HG03108 (cell line): ENCODE data around the gene NAP1L4.

ENCODE experiments used
- ATAC-seq: cut with Tn5 transposase; IDR thresholded peaks from one replicate; pipeline ENCODE4 v1.9.1; 2021; ENCODE audit warnings: moderate library complexity; ENCODE audit not compliant: unreplicated experiment

Gene NAP1L4

DNA sequence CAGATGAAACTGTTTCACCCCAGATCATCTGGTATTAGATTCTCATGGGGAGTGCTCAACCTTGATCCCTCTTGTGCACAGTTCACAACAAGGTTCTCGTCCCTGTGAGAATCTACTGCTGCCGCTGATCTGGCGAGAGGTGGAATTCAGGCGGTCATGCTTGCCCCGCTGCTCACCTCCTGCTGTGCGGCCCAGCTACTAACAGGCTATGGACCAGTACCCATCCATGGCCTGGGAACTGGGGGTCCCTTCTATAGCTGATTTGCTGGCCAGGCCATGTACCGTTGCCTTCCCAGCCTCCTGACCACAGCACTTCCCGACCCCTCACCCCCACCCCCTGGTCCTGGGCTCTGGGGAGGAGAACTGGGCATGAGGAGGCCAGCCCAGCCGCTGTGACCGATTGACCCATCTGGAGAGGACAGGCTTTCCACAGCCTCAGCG, 65.5 kb downstream of the NAP1L4 start:
- no peak for ATAC-seq

DNA sequence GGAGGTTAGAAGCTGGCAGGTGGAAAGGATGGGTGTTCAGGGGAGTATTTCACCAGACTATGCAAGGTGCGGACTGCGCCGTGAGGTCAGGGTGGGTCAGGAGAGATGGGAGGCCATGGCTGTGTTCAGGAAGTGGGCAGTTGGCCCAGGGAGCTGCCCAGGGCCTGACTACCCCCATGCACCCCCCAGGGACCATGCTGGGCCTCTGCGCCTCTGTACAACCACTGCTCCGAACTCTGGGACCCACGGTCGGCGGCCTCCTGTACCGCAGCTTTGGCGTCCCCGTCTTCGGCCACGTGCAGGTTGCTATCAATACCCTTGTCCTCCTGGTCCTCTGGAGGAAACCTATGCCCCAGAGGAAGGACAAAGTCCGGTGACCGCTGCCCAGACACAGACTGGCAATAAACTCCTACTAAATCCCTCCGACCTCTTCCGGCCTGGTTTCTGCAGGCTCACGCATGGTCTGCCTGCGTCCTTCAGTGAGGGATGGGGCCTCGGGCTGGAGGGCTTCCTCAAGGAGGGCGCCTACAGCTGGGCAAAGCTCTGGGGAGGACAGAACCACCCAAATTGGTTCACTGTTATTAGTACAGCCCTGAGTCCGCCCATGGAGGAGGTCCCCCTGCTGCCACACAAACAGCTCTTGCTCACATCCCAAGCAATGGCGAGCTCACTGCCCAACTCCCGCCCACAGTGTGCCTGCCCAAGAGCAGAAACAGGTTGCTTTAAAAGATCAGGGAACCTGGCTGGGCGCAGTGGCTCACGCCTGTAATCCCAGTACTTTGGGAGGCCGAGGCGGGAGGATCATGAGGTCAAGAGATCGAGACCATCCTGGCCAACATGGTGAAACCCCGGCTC, 67.1 kb downstream of the NAP1L4 start:
- no peak for ATAC-seq

DNA sequence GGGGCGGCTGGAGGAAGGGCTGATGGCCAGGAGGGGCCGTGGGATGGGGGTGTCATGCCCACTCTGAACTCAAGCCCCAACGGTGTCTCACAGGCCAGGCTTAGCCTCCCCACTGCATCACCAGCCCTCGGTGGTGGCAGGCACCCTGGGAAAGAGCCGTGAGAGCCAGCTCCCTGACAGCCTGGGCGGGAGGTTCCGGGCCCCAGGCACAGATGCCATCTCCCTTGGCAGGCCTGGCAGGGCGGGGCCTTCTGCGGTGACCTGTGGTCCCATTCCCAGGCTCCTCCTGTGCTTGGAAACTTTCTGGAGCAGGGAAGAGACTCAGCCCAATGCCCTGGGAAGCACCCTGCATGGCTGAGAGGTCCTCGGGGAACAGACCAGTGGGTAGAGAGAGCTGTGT, 67.7 kb downstream of the NAP1L4 start:
- ATAC-seq, result no peak

DNA sequence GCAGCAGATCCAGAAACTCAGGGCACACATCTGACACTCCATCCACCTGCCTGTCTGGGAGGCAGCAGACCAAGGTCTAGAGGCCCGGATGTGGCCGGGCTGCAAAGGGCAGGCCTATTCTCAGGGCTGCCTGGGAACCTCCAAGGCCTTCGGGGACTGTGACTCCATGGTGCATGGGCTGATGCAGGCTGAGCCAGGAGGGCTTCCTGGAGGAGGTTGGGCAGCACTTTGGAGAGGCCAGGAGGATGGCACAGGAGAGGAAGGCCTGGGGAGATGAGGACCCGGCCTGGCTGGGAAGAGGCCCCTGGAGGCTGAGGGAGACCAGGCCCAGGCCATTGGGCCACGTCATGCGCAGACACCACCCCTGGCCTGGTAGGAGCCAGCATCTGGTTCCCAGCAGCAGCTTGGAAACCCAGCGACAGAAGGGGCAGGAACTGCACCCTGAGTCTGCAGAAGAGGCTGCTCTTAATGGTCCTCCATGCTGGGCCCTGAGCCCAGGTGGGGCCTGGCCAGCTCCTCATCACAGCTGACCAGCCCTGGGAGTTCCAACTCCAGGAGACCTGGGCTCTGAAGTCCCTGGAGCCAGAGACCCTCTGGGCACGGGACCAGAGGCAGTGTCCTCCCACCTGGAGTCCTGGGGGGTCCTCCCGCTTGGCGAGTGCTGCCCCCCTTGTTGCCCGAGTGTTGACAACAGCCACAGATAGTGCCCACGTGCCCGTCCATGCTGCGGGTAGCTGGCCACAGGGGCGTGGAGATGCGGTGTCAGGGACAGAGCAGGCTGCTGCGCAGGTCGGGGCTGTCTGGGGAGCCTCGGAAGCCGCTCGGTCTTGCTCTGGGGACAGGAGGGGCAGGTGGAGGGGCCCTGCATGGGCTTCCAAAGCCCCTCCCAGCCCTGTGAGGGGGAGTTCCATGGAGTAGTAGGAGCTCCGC, 68.4 kb downstream of the NAP1L4 start:
- ATAC-seq, result no peak

DNA sequence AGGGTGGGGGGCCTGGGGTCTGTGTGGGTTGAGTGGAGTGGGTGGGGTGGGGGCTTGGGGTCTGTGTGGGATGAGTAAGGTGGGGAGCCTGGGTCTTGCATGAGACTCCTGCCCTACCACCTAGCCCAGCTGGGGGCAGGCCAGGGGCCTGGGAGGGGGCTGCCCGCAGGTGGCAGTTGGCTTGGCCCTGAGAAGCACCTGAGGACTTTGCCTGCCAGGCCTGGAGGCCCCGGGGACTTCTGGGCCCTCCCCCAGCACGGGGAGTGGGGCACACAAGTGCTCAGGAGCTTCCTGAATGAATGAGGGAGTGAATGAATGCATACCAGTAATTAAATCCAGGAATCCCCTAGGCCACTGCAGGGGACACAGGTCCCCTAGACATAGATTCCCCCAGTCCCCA, 69.5 kb downstream of the NAP1L4 start:
- no peak for ATAC-seq

DNA sequence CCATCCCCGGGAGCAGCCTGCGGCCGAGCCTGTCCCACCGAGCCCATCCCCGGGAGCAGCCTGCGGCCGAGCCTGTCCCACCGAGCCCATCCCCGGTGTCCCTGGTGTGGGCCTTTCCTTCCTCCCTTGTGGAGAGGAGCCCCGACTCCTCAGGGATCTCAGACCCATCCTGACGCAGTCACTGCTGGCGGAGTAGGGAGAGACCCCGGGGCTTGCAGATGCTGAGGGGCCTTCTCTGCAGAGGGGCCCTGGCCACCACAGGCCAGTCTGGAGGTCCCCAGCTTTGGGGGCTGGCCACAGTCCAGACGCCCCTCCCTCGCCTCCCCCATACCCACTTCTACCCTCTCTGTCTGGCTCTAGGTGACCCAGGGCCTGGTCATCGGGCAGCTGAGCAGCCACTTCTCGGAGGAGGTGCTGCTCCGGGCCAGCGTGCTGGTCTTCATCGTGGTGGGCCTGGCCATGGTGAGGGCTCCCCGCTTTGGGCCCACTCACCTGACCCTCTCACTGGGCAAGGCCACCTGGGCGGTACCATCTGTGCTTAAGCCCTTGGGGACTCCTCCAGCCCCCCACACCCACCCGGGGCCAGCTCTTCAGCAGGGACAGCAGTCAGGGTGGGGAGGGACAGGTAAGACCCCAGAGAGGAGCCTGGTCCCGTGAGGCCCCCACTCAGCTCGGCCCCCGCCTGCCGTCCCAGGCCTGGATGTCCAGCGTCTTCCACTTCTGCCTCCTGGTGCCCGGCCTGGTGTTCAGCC, 70.2 kb downstream of the NAP1L4 start:
- ATAC-seq, result no peak

DNA sequence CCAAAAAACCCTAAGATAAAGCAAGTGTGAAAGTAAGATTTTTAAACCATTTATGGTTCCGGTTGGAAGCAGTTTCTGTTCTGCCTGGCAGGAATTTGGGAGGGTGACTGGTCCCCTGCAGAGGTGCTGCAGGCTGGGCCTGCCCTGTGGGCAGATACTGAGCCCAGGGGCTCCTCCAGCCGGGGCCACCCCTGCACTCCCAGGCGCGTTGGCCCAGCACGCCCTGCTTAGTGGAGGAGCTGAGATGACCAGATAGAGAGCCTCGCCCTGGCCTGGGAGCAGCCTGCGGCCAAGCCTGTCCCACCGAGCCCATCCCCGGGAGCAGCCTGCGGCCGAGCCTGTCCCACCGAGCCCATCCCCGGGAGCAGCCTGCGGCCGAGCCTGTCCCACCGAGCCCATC, 70.9 kb downstream of the NAP1L4 start:
- ATAC-seq, result no peak

DNA sequence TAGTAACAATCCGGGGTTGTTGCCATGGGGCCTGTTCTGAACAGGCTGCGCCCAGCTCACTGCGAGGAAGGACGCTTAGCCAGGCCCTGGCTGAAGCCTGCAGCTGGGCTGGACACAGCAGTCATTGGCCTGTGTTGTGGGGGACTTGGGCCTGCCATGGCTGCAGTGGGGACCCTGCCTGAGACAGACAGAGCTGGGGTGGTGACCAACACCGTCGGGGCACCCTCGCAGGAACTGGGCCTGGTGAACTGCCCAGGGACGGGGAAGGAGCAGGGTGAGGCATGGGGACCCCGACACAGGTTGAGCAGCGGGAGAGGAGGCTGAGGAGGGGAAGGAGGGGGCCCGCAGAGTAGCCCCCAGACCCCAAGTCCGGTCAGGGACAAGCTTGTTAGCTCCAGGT, 71.8 kb downstream of the NAP1L4 start:
- ATAC-seq, result no peak

DNA sequence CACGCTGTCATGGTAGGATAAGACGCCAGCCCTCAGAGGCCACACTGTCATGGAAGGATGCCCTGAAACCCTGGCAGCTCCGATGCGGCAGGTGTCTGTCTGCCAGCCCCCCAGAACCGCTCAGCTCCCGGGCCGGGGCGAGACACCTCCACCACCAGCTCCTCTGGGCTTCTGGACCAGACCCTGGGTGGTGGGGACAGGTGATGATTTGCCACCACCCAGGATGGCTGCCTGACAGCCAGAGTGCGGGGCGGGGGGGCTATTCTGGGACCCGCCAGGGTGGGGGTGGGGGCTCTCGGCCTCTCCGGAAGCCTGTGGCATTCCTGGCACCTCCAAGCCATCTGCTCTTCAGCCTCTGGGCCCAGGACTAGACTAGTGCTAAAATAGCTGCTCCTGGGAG, 72.3 kb downstream of the NAP1L4 start:
- no peak for ATAC-seq

DNA sequence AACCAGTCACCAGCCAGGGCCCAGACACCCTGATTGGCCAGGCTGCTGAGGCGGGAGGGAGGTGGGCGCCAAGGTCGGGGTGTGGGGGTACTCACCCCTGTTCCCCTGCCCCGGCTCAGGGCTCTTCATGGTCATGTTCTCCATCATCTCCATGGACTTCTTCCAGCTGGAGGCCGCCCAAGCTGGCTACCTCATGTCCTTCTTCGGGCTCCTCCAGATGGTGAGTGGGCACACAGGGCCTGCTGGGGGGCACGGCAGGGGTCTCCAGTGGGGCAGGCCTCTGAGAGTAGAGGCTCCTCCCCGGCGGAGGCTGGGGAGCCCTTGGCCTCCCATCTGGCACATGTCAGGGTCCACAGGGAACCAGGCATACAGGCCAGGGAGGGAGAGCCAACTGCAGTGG, 72.9 kb downstream of the NAP1L4 start:
- no peak for ATAC-seq

DNA sequence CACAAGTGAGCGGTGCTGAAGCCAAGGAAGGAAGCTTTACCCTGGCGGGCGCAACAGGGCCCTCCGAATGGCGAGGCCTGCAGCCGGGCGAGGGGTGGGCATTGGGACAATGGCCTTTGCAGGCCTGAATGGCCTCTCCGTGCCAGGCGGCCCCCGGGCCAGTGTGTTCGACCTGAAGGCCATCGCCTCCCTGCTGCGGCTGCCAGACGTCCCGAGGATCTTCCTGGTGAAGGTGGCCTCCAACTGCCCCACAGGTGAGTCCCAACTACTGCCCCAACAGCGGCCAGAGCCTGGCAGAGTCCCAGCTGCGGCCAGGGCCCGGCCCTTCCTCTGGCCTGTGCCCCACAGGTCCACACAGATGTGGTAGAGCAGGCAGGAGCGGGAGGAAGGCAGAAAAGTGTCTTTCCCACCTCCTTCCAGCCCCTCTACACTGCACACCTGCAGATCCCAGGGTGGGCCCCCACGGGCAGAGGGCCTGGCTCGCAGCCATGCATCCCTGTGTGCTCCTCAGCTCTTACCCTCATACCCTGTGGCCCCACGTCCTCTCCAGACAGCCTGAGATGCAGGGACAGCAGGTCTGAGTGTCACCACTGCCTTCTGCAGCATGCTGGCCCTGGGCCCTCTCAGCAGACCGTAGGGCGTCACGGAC, 74.2 kb downstream of the NAP1L4 start:
- no peak for ATAC-seq

DNA sequence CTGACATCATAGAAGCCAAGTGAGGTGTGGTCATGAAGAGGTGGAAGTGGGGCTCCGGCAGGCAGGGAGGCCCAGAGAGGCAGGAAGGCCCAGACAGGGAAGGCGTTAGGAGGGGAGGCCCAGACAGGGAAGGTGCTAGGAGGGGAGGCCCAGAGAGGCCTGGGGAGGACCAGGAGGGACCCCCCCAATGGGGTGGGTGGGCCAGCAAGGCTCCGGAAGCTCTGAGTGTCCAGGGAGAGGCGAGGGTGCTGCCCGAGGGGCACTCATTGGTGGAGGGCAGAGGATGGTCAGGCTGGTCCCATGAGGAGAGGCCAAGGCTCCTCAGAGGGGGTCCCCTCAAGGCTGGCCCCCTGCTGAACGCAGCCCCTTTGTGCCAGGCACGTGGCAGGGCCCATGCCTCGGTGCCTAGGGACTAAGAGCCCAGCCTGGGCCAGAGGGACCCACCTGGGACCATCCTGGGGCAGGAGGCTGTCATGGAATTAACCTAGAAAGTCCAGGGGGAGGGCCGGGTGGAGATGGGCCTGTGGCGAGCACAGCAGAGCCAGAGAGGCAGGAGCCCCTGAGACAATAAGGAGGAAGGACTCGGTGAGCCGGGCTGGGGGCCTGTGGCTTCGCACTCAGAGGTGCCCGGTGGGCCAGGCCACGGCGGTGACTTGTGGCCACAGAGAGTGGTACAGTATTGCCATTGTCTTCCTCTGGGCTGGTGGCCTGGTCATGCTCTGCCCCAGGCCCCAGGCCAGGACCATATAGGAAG, 75.1 kb downstream of the NAP1L4 start:
- ATAC-seq, result no peak

DNA sequence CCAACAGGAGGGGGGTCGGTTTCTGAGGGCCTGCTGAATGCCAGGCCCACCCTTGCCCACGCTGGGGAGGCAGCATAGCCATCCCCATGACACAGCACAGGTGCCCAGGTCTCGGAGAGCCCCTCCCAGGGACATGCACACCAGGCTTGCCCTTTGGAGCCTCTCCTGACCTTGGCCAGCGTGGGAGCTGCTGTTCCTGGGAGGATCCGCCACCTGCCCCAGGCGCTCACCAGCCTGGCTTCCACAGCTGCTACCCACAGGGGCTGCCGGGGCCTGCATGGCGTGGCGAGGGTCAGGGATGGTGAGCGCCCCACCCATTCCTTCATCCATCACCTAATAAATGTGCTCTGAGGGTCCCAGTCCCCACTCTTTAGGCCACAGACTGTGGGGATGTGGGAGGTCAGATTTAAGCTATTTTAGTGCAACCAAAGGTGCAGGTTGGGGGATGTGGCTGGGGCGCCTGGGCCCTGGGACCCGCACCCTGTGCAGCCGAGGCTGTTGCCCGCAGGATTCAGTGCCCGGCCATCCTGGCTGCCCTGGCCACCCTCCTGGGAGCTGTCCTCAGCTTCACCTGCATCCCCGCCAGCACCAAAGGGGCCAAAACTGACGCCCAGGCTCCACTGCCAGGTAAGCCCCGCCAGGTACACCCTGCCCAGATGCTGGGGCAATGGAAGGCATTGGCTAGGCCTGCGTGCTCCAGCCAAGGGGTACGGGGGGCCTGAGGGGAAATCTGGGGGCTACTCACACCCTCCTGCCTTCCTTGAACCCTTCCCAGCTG, 75.8 kb downstream of the NAP1L4 start:
- ATAC-seq, result no peak

DNA sequence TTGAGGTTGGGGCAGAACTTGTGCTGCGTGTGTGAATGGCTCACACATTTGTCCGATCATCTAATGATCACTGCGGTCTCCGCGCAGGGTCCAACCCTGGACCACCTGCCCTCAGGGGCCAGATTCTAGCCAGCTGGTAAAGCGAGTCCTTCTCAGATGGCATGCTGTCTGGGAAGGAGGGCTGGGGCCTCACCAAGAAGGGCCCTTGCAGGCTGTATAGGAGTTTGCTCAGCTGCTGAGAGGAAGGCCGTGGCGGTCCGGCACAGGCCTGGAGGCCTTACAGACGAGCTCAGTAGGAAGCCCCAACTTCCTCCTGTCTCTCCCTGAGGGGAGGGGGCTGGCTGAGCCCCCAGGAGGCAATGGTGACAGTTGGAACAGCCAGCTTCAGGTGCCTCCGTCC, 76.7 kb downstream of the NAP1L4 start:
- ATAC-seq, result no peak

DNA sequence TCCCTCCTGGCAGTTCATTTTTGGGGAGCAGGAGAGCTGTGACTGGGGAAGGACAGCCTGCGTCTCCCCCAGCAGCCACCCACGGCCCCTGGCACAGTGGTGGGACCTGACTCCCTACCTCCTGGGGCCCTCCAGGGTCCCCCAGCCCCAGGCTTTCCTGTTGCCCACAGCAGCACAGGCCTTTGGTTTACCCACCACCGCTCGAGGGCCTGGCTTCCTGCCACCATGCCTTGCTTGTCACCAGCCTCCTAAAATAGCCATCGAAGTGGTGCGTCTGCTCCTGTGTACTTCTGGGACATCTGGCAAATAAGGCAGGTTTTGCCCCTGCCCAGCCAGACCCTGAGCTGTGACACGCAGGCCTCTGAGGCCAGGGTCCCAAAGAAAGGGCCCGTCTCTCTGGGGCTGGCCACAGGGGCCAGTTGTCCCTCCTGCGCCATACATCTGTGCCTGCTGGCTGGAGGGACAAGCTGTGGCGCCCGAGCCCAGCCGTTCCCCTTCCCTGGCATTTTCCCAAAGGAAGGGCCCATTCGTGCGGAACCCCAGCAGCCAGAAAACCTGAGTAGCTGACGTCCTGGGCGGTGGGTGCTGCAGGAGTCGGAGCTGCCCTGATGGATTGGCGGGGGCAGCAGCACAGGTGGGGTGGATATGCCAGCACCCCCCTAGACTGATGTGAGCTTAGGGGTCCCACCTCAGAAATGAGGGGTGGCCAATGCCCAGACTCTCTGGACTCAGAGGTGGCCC, 77.5 kb downstream of the NAP1L4 start:
- ATAC-seq, result no peak

DNA sequence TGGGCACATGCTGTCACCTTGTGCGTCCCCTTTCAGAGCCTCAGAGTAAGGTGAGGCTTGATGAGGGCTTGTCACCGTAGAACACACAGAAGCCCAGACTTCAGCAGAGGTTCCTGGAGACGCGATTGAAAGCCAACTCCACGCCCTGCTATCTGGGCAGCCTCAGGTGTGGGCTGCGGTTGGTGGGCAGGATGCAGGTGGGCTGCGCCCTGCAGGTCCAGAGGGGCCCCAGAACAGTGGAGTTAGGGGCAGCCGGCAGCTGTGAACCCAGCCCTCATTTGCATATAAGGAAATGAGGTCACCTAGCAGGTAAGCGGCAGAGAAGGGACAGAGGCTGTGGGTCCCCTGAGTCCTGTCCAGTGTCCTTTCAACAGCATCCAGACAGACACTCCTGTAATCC, 78.4 kb downstream of the NAP1L4 start:
- no peak for ATAC-seq

DNA sequence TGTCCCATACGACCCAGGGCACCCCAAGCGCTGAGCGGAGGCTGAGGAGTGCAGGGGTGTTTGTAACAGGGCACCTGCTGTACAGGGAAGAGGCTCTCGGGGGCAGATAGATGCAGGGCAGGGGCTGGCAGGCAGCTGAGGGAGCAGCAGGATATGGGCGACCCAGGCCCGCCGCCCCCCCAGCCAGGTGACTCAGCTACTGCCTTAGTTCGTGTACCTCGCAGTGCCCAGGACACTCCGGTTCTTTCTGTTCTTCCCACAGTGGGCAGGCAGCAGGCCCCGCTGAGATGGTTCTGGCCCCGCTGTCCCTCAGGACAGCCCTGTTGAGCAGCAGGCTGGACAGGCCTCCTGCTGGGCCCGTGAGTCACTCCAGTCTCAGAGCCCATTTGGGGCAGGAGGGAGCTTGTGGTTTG, 79.1 kb downstream of the NAP1L4 start:
- no peak for ATAC-seq

DNA sequence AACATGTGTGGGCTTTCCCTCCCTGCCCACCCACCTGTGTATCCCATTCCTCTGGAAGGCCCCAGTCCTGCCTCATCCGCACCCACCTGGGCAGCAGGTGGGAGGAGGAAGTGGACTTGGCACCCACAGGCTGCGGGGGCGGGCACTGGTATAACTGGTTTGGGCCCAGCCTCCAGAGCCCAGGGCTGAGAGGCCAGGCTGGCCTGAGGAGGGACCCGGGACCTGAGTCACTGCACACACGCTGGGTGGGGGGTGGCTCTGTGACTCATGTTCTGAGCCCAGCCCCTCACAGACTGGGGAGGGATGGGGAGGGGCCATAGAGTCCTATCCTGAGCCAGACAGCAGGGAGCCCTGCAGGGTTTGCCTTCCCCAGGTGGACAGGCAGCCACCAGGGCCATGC, 79.6 kb downstream of the NAP1L4 start:
- ATAC-seq, result no peak
